ENCODE measurements around the gene SOX18.

DNA sequence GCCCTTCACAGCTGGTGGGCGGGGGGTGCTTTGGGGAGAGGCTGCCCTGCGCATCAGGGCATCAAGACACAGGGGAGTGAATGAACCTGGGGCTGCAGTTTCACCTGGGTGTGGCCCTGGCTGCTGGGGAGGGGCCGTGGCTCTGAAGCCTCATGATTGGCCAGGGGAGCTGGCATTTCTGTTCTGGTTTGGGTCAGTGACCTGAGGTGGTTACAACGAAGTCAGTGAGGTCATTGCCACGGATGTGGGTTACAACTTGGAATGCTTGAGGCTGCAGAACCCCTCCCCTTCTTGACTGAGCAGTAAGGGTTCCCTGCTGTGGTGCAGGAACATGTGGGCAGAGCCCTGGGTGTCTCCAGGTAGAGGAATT, 16.5 kb upstream of the SOX18 start:
- TF ChIP-seq, protein P1, sequence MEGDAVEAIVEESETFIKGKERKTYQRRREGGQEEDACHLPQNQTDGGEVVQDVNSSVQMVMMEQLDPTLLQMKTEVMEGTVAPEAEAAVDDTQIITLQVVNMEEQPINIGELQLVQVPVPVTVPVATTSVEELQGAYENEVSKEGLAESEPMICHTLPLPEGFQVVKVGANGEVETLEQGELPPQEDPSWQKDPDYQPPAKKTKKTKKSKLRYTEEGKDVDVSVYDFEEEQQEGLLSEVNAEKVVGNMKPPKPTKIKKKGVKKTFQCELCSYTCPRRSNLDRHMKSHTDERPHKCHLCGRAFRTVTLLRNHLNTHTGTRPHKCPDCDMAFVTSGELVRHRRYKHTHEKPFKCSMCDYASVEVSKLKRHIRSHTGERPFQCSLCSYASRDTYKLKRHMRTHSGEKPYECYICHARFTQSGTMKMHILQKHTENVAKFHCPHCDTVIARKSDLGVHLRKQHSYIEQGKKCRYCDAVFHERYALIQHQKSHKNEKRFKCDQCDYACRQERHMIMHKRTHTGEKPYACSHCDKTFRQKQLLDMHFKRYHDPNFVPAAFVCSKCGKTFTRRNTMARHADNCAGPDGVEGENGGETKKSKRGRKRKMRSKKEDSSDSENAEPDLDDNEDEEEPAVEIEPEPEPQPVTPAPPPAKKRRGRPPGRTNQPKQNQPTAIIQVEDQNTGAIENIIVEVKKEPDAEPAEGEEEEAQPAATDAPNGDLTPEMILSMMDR (IDR thresholded peaks at IDR 0.05; ENCODE audit: control extremely low read depth in 1 of 3, insufficient read depth in 1 of 3, low read depth in 1 of 3, low read length in 3 of 3): no peak
- no peak for TF ChIP-seq TBP (IDR thresholded peaks at IDR 0.05; ENCODE audit: low read depth, low read length)
- no peak for TF ChIP-seq POLR2AphosphoS5 (IDR thresholded peaks at IDR 0.05; ENCODE audit: low read depth, low read length)
- TF ChIP-seq BRCA1 (IDR thresholded peaks at IDR 0.05; ENCODE audit: low read depth, low read length): no peak

All from H1 (cell line).